Measurements from ENCODE around the gene KRT4. TPM values are rescaled to one million over a fixed set of nuclear protein-coding genes. Genes with fewer than 3 reads are reported as not detected.

The KRT4 gene
- polyA plus RNA-seq, 2 of the 4 experiments (the other 2 are of a cell fraction): 2.1 to 12.8 TPM

- Histone ChIP-seq H3K4me2 (no peak overlapping the region), H3K4me3 (no peak overlapping the region), H3K9me3 (no peaks in the 10 kb centered on the region), H3K27ac (no peak overlapping the region), H3K4me1 (no peaks in the 10 kb centered on the region)
- FAIRE-seq: no peak
- 45% methylated on average over 4 of the region's 4 CpGs for WGBS (ENCODE audit: missing lambda C conversion rate)
- POLR2A ChIA-PET: no interaction called here
- no peak for ATAC-seq
- CTCF ChIA-PET: interaction anchor here (1.0 to 3.9 kb wide), 4 partner anchors 10 to 79 kb away, joined by 3 to 13 read pairs (median 5); no protein-coding TSS in a partner anchor
- no peak for TF ChIP-seq ZSCAN20 (CRISPR knock-in tag; IDR thresholded peaks at IDR 0.05)
- no peak for TF ChIP-seq JUN (IDR thresholded peaks at IDR 0.05)
- TF ChIP-seq ZFP36 (IDR thresholded peaks at IDR 0.05; ENCODE audit: borderline replicate concordance, partially characterized antibody): no peak
- TF ChIP-seq NPAS2 (CRISPR knock-in tag; IDR thresholded peaks at IDR 0.05; ENCODE audit: borderline replicate concordance): no peak
- DNase-seq (ENCODE audit: low read depth in 1 of 2, low spot score in 1 of 2): no peak
Observed at GRCh38 chr12:52781399-52782082, 32.4 kb downstream of the KRT4 start.

- FAIRE-seq: no peak
- WGBS (ENCODE audit: missing lambda C conversion rate): 88% methylated on average over 6 of the region's 6 CpGs
- H3K27ac ChIP-seq: no peak overlapping the region
- POLR2A ChIA-PET: no interaction called here
- TF ChIP-seq RFX5 (IDR thresholded peaks at IDR 0.05): no peak
- TF ChIP-seq PHF8 (IDR thresholded peaks at IDR 0.05; ENCODE audit: borderline replicate concordance, low read depth): no peak
- TF ChIP-seq TP53 (CRISPR knock-in tag; IDR thresholded peaks at IDR 0.05): no peak
- no peak for TF ChIP-seq RARB (CRISPR knock-in tag; IDR thresholded peaks at IDR 0.05)
- TF ChIP-seq FOXS1 (CRISPR knock-in tag; IDR thresholded peaks at IDR 0.05): no peak
- no peak for TF ChIP-seq KDM5A (IDR thresholded peaks at IDR 0.05)
- no peak for TF ChIP-seq RAD21 (conservative IDR thresholded peaks at IDR 0.05 in 1 of 2, IDR thresholded peaks at IDR 0.05 in 1 of 2)
- TF ChIP-seq JUN (IDR thresholded peaks at IDR 0.05): no peak
- TF ChIP-seq, protein P1, sequence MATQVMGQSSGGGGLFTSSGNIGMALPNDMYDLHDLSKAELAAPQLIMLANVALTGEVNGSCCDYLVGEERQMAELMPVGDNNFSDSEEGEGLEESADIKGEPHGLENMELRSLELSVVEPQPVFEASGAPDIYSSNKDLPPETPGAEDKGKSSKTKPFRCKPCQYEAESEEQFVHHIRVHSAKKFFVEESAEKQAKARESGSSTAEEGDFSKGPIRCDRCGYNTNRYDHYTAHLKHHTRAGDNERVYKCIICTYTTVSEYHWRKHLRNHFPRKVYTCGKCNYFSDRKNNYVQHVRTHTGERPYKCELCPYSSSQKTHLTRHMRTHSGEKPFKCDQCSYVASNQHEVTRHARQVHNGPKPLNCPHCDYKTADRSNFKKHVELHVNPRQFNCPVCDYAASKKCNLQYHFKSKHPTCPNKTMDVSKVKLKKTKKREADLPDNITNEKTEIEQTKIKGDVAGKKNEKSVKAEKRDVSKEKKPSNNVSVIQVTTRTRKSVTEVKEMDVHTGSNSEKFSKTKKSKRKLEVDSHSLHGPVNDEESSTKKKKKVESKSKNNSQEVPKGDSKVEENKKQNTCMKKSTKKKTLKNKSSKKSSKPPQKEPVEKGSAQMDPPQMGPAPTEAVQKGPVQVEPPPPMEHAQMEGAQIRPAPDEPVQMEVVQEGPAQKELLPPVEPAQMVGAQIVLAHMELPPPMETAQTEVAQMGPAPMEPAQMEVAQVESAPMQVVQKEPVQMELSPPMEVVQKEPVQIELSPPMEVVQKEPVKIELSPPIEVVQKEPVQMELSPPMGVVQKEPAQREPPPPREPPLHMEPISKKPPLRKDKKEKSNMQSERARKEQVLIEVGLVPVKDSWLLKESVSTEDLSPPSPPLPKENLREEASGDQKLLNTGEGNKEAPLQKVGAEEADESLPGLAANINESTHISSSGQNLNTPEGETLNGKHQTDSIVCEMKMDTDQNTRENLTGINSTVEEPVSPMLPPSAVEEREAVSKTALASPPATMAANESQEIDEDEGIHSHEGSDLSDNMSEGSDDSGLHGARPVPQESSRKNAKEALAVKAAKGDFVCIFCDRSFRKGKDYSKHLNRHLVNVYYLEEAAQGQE (IDR thresholded peaks at IDR 0.05): no peak
- no peak for TF ChIP-seq POLR2A (IDR thresholded peaks at IDR 0.05; ENCODE audit: low read length)
- no peak for TF ChIP-seq BHLHE40 (IDR thresholded peaks at IDR 0.05; ENCODE audit: low read depth, low read length)
- no peak for TF ChIP-seq KDM1A (IDR thresholded peaks at IDR 0.05; ENCODE audit: low read depth)
- TF ChIP-seq RCOR1 (IDR thresholded peaks at IDR 0.05; ENCODE audit: low read depth, low read length): no peak
- TF ChIP-seq MAFK (IDR thresholded peaks at IDR 0.05; ENCODE audit: partially characterized antibody): no peak
- TF ChIP-seq, protein P2, sequence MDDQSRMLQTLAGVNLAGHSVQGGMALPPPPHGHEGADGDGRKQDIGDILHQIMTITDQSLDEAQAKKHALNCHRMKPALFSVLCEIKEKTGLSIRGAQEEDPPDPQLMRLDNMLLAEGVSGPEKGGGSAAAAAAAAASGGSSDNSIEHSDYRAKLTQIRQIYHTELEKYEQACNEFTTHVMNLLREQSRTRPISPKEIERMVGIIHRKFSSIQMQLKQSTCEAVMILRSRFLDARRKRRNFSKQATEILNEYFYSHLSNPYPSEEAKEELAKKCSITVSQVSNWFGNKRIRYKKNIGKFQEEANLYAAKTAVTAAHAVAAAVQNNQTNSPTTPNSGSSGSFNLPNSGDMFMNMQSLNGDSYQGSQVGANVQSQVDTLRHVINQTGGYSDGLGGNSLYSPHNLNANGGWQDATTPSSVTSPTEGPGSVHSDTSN (IDR thresholded peaks at IDR 0.05): no peak
- TF ChIP-seq NR3C1 (IDR thresholded peaks at IDR 0.05): no peak
- no peak for TF ChIP-seq NPAS2 (CRISPR knock-in tag; IDR thresholded peaks at IDR 0.05; ENCODE audit: borderline replicate concordance)
- no peak for TF ChIP-seq ZC3H11A (IDR thresholded peaks at IDR 0.05)
- TF ChIP-seq RNF2 (IDR thresholded peaks at IDR 0.05; ENCODE audit: borderline replicate concordance, low read depth): no peak
- TF ChIP-seq FOSL2 (IDR thresholded peaks at IDR 0.05): no peak
- no peak for TF ChIP-seq FOSL2 (CRISPR knock-in tag; IDR thresholded peaks at IDR 0.05)
- no peak overlapping the region for H3K4me3 ChIP-seq
- no peaks in the 10 kb centered on the region for H3K9me3 ChIP-seq
- no peaks in the 10 kb centered on the region for H3K4me1 ChIP-seq
- ATAC-seq: no peak
- no peak overlapping the region for H3K4me2 ChIP-seq
- CTCF ChIA-PET: interaction anchor here (1.2 to 3.9 kb wide), 5 partner anchors 8 to 80 kb away, joined by 3 to 13 read pairs (median 6); no protein-coding TSS in a partner anchor
- DNase-seq (ENCODE audit: low read depth in 1 of 2, low spot score in 1 of 2): no peak
Observed at GRCh38 chr12:52779914-52780313, 34.0 kb downstream of the KRT4 start.

All from A549 (cell line).